K562 (cell line): ENCODE measurements around the gene ALK. TPM values are rescaled to one million over a fixed set of nuclear protein-coding genes. Genes with fewer than 3 reads are reported as not detected.

Experiments
- ATAC-seq: fragments of 200-7000 bp; cut with Tn5 transposase; 3 replicates; pipeline ENCODE4 v1.9.1; 2020; ENCODE audit warnings: moderate library complexity
- BruUV-seq: library from RNA; stranded (reverse); fragments of 400-500 nt; replicated peaks from 2 replicates; lab custom pipeline; 2021; lab: Mats Ljungman, UMichigan
- CTCF ChIA-PET: fragments of 300-600 bp; formaldehyde crosslinking; extraction: SDS; loops from one replicate; lab custom pipeline; 2021; ENCODE audit warnings: low intra/inter-chr PET ratio; lab: Yijun Ruan, JAX
- POLR2A ChIA-PET: fragments of 300-600, 350-650 bp; sonication (Branson Sonifier 250); formaldehyde crosslinking; extraction: SDS; loops from one replicate; lab custom pipeline; 2021; ENCODE audit warnings: antibody characterized with exemption, inconsistent platforms; lab: Yijun Ruan, JAX
- DNase-seq, 4 experiments: peaks; one replicate each; pipeline versions ENCODE4 v3.0.0 to v3.0.0-alpha.2; 2011 to 2018; ENCODE audit warnings: low spot score in 3 of 4, mixed read lengths in 3 of 4; ENCODE audit errors: extremely low read depth in 1 of 4
- FAIRE-seq: peaks from 2 replicates; lab custom pipeline; 2011; peaks lifted over from hg19 to GRCh38; lab: Jason Lieb, UNC
- H2AFZ ChIP-seq: 2 replicates; pipeline ENCODE4 v1.6.0; 2011; ENCODE audit warnings: low read depth, low read length, control low read depth, inconsistent platforms
- H3K27ac ChIP-seq: fragments of 200-600 bp; 3 replicates; pipeline ENCODE4 v1.8.0; 2011; ENCODE audit warnings: low read depth, mild to moderate bottlenecking, control low read depth, inconsistent platforms, low read length, moderate library complexity, mixed read lengths; ENCODE audit errors: extremely low read depth
- H3K27me3 ChIP-seq, 2 experiments: fragments of 300-600 bp in 1 of 2; 2 replicates in 1 of 2; 3 replicates in 1 of 2; pipeline versions ENCODE4 v1.6.0 to v1.8.0; 2011; ENCODE audit warnings: inconsistent platforms in 2 of 2, low read length in 2 of 2, mild to moderate bottlenecking in 1 of 2, mixed read lengths in 1 of 2, moderate library complexity in 1 of 2; ENCODE audit not compliant: control insufficient read depth in 2 of 2, insufficient read depth in 2 of 2
- H3K36me3 ChIP-seq: fragments of 300-600 bp; 3 replicates; pipeline ENCODE4 v1.8.0; 2011; ENCODE audit warnings: mild to moderate bottlenecking, low read length, inconsistent platforms; ENCODE audit not compliant: control insufficient read depth, insufficient read depth
- H3K4me1 ChIP-seq, 2 experiments: fragments of 200-600 bp in 1 of 2; replicated peaks in 1 of 2; 2 replicates in 1 of 2; 3 replicates in 1 of 2; pipeline versions ENCODE4 v1.5.1 to v1.8.0; 2011; ENCODE audit warnings: inconsistent platforms in 2 of 2, low read length in 2 of 2, mild to moderate bottlenecking in 1 of 2, mixed read lengths in 1 of 2, moderate library complexity in 1 of 2; ENCODE audit not compliant: control insufficient read depth in 2 of 2, insufficient read depth in 2 of 2
- H3K4me2 ChIP-seq: 2 replicates; pipeline ENCODE4 v1.6.1; 2011; ENCODE audit warnings: low read length, control low read depth, inconsistent platforms, mixed read lengths; ENCODE audit not compliant: insufficient read depth
- H3K4me3 ChIP-seq: fragments of 200-600 bp; sonication (generic), shearing (Covaris generic); 2 replicates; pipeline ENCODE4 v1.5.1; 2016; ENCODE audit warnings: control low read depth, inconsistent platforms
- H3K79me2 ChIP-seq: fragments of 200-600 bp; 3 replicates; pipeline ENCODE4 v1.8.0; 2011; ENCODE audit warnings: low read length, inconsistent platforms; ENCODE audit not compliant: control insufficient read depth, insufficient read depth
- H3K9ac ChIP-seq, 2 experiments: 2 replicates each; pipeline versions ENCODE4 v1.6.0 to v1.6.1; 2011; ENCODE audit warnings: low read depth in 2 of 2, low read length in 2 of 2, control low read depth in 1 of 2, inconsistent platforms in 1 of 2, mild to moderate bottlenecking in 1 of 2, mixed read lengths in 1 of 2; ENCODE audit not compliant: insufficient read depth in 1 of 2
- H3K9me1 ChIP-seq: one replicate; pipeline ENCODE4 v1.6.0; 2011; ENCODE audit warnings: inconsistent platforms, mild to moderate bottlenecking, low read length, moderate library complexity; ENCODE audit not compliant: control insufficient read depth, insufficient read depth
- H3K9me3 ChIP-seq: replicated peaks from 2 replicates; pipeline ENCODE4 v1.5.1; 2011; ENCODE audit warnings: low read depth, low read length, inconsistent platforms; ENCODE audit not compliant: control insufficient read depth, insufficient read depth
- H4K20me1 ChIP-seq: replicated peaks from 2 replicates; pipeline ENCODE4 v1.6.1; 2011; ENCODE audit warnings: low read length, inconsistent platforms, mixed read lengths; ENCODE audit not compliant: control insufficient read depth, insufficient read depth
- MAFK ChIP-seq: IDR thresholded peaks from 2 replicates; pipeline ENCODE4 v1.6.1; 2011; ENCODE audit warnings: low read length, improper control_type of control experiment
- PCBP1 ChIP-seq: fragments of 200-400 bp; formaldehyde crosslinking; IDR thresholded peaks from 2 replicates; pipeline ENCODE4 v1.6.1; 2018; ENCODE audit warnings: mild to moderate bottlenecking, low read depth, low read length; ENCODE audit not compliant: poor library complexity, severe bottlenecking
- POLR2AphosphoS2 ChIP-seq: IDR thresholded peaks from 2 replicates; pipeline ENCODE4 v1.6.1; 2012; ENCODE audit warnings: low read length, improper control_type of control experiment
- ZNF644 ChIP-seq: fragments of 200-800 bp; sonication (Bioruptor generic); IDR thresholded peaks from 2 replicates; pipeline ENCODE4 v1.6.1; 2016; ENCODE audit warnings: low read depth, missing genetic modification characterization, missing compliant biosample characterization
- ZNF75A ChIP-seq: fragments of 450-650 bp; formaldehyde crosslinking; IDR thresholded peaks from 2 replicates; pipeline ENCODE4 v1.4.0; 2020; ENCODE audit warnings: mild to moderate bottlenecking
- WGBS: fragments of 100-300 bp; shearing (Covaris generic); methylation state at CpG from one replicate; pipeline ENCODE4 v1.1.6; 2016; ENCODE audit warnings: low coverage, mixed read lengths; ENCODE audit not compliant: insufficient coverage; ENCODE audit errors: missing lambda C conversion rate; 5-methylcytosine and 5-hydroxymethylcytosine counted together
- in situ Hi-C: fragments of 300-500 bp; cut with MboI; formaldehyde crosslinking; loops from 4 replicates; pipeline ENCODE4 v1.15.0; 2018; ENCODE audit warnings: inconsistent platforms, mixed read lengths
- intact Hi-C: fragments of 100-400 bp; cut with micrococcal nuclease; formaldehyde crosslinking; loops from 2 replicates; pipeline ENCODE4 v1.14.2; 2022
- polyA plus RNA-seq, 8 experiments: library from polyadenylated mRNA; depleted of rRNA in 4 of 8; stranded (reverse) in 5 of 8; unstranded in 3 of 8; fragments of >200 nt; fragmentation: Nextera tagmentation in 2 of 8; fragmentation: Illumina TruSeq in 1 of 8; extraction: Ambion mirVana in 2 of 8; extraction: Trizol in 1 of 8; gene quantifications; 2 replicates each; pipeline versions ENCODE4 v1.2.1 to v1.2.3, GENCODE V29; 2011 to 2014; ENCODE audit warnings: inconsistent platforms in 1 of 8, missing spikeins in 1 of 8
- total RNA-seq, 7 experiments: library from RNA; depleted of rRNA in 6 of 7; stranded (reverse); fragments of >200 nt in 6 of 7; fragmentation: Illumina TruSeq in 2 of 7; extraction: Trizol in 2 of 7; gene quantifications; 2 replicates each; pipeline versions ENCODE4 v1.2.1 to v1.2.3, GENCODE V29; 2011 to 2021; ENCODE audit warnings: low replicate concordance in 1 of 7

The ALK gene
- total and polyA plus RNA-seq, 9 of the 15 experiments (the other 6 are each of a cell fraction or from before 2014, with no cell fraction given) = not detected

DNA sequence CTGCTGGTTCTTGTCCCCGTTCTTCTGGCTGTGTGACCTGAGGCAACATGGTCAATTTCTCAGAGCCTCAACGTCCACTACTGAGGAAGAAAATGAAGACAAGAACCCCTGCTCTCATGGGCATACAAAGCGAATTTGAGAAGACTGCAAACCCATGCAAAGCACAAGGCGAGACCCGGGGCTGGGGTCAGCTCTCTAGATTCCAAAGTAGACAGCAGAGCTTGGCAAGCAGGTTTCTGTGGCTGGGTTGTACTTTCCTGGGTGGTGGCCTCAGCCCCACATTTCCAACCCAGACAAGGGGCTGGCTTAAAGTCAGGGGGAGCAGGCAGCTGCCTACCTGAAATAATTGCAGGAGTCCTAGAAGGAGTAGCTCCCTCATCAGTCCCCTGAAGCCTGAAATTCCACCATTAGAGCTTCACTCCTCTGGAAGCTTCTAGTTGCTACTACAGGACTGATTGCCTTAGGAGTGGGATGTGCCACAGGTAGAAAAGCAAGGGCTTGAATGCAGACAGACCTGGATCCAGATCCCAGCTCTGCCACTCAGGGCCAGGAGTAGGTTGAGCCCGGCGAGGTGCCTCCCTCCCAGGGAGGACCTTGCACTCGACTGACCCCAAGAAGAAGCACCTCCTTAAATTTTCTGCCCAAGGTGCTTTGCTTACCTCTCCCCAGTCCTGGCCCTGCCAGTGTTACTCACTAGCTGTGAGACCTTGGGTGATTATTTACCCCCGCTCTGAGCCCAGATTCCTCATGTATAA, 678.6 kb downstream of the ALK start:
- DNase-seq (no peak), FAIRE-seq (no peak), ATAC-seq (no peak)
- intact Hi-C loops (no loop called here), in situ Hi-C loops (no loop called here)
- Histone ChIP-seq H3K4me3 (no peak overlapping the region), H3K27ac (no peak overlapping the region), H3K9me1 (no peaks in the 10 kb centered on the region), H3K27me3 (peaks cover 0 to 52% of the 10 kb centered on the region in 2 experiments; a peak in 4 of 5 replicates), H3K9ac (no peak overlapping the region), H2AFZ (no peak overlapping the region), H4K20me1 (no peaks in the 10 kb centered on the region), H3K36me3 (no peaks in the 10 kb centered on the region), H3K4me2 (no peak overlapping the region), H3K79me2 (no peaks in the 10 kb centered on the region), H3K9me3 (no peaks in the 10 kb centered on the region), H3K4me1 (no peaks in the 10 kb centered on the region)
- POLR2A ChIA-PET = interaction anchor here (0.5 to 0.6 kb wide), 2 partner anchors 68 to 232 kb away, joined by 3 read pairs; no protein-coding TSS in a partner anchor
- CTCF ChIA-PET = no interaction called here
- no TSS peak for BruUV-seq
- WGBS = under 1% methylated on average over 9 of the region's 9 CpGs
- TF ChIP-seq MAFK (no peak), ZNF644 (tag) (no peak), POLR2AphosphoS2 (no peak), PCBP1 (no peak), ZNF75A (CRISPR knock-in tag) (no peak)
